Upper lobe of left lung (tissue), 6 donors: ENCODE data around the gene F5. TPM values are rescaled to one million over a fixed set of nuclear protein-coding genes. Genes with fewer than 3 reads are reported as not detected.

Experiments
- ATAC-seq, 2 donors: fragments of 200-7000 bp; cut with Tn5 transposase; one replicate each; pipeline ENCODE4 v1.9.1; 2022; ENCODE audit warnings: mild to moderate bottlenecking in 2 of 2, moderate library complexity in 2 of 2; ENCODE audit not compliant: low FRiP score in 2 of 2
- DNase-seq, 2 donors: peaks; one replicate each; pipeline ENCODE4 v3.0.0-alpha.2; 2019 to 2020
- H3K27ac ChIP-seq, 4 donors: fragments of 200-600 bp; sonication (generic); one replicate each; pipeline ENCODE4 v1.5.1; 2016 to 2019
- H3K27me3 ChIP-seq, 4 donors: fragments of 200-600 bp; sonication (generic); one replicate each; pipeline ENCODE4 v1.5.1; 2017 to 2019
- H3K36me3 ChIP-seq, 4 donors: fragments of 200-600 bp; sonication (generic); one replicate each; pipeline ENCODE4 v1.5.1; 2016 to 2019
- H3K4me1 ChIP-seq, 4 donors: fragments of 200-600 bp; sonication (generic); one replicate each; pipeline ENCODE4 v1.5.1; 2018 to 2019
- H3K4me3 ChIP-seq, 4 donors: fragments of 200-600 bp; sonication (generic); one replicate each; pipeline ENCODE4 v1.5.1; 2017 to 2019; ENCODE audit warnings: mild to moderate bottlenecking in 2 of 4, moderate library complexity in 1 of 4
- H3K9me3 ChIP-seq, 4 donors: fragments of 200-600 bp; sonication (generic); one replicate each; pipeline ENCODE4 v1.5.1; 2018 to 2019
- EP300 ChIP-seq, 4 donors: sonication (generic); formaldehyde crosslinking; IDR thresholded peaks; one replicate each; pipeline ENCODE4 v1.5.1; 2017; ENCODE audit warnings: antibody characterized with exemption in 4 of 4, control low read depth in 2 of 4
- POLR2A ChIP-seq, 4 donors: fragments of 450-650 bp; IDR thresholded peaks; one replicate each; pipeline ENCODE4 v1.5.1; 2016 to 2017; ENCODE audit warnings: antibody characterized with exemption in 4 of 4, mild to moderate bottlenecking in 2 of 4
- POLR2AphosphoS5 ChIP-seq, 2 donors: sonication (generic); formaldehyde crosslinking; IDR thresholded peaks; one replicate each; pipeline ENCODE4 v1.5.1; 2017; ENCODE audit warnings: antibody characterized with exemption in 2 of 2
- WGBS, 2 donors: methylation state at CpG; one replicate each; pipeline ENCODE4 v1.1.5; 2017 to 2018; 5-methylcytosine and 5-hydroxymethylcytosine counted together
- total RNA-seq, 6 donors: library from RNA; depleted of rRNA in 4 of 6; stranded (reverse); fragments of >200 nt in 4 of 6; gene quantifications; one replicate each; pipeline versions ENCODE4 v1.1.0 to v1.2.1, GENCODE V29; 2016 to 2021
- TF ChIP-seq, protein P1 (sequence below), 6 experiments: fragments of 450-650 bp in 4 of 6; fragments of 200-600 bp in 2 of 6; sonication (generic) in 2 of 6; IDR thresholded peaks; one replicate each; pipeline ENCODE4 v1.5.1; 2016 to 2019; ENCODE audit warnings: antibody characterized with exemption in 6 of 6
- donor health status: DM: no; HTN: no; CAD: no; lungs with moderate emphysema.
- donor health status: DM: no; HTN: yes; CAD: no; lungs with severe emphysema.

F5 gene
- total RNA-seq, 6 donors from 2014 or later, result 0.89 to 6.5 (median 2.2) TPM

- Histone ChIP-seq H3K36me3 (no peaks in the 10 kb centered on the region), H3K4me1 (peaks cover 0 to 11% (median 2%) of the 10 kb centered on the region in 4 donors), H3K27ac (peak overlapping the region; percentile 51 to 65 (median 58)), H3K9me3 (no peaks in the 10 kb centered on the region), H3K27me3 (no peaks in the 10 kb centered on the region), H3K4me3 (no peak overlapping the region)
- 42 to 46% methylated on average over 9 of the region's 9 CpGs for WGBS, 2 donors
- TF ChIP-seq POLR2AphosphoS5 (IDR thresholded peaks at IDR 0.05) (no peak), EP300 (IDR thresholded peaks at IDR 0.05) (no peak), POLR2A (IDR thresholded peaks at IDR 0.05) (no peak)
- TF ChIP-seq, protein P1, sequence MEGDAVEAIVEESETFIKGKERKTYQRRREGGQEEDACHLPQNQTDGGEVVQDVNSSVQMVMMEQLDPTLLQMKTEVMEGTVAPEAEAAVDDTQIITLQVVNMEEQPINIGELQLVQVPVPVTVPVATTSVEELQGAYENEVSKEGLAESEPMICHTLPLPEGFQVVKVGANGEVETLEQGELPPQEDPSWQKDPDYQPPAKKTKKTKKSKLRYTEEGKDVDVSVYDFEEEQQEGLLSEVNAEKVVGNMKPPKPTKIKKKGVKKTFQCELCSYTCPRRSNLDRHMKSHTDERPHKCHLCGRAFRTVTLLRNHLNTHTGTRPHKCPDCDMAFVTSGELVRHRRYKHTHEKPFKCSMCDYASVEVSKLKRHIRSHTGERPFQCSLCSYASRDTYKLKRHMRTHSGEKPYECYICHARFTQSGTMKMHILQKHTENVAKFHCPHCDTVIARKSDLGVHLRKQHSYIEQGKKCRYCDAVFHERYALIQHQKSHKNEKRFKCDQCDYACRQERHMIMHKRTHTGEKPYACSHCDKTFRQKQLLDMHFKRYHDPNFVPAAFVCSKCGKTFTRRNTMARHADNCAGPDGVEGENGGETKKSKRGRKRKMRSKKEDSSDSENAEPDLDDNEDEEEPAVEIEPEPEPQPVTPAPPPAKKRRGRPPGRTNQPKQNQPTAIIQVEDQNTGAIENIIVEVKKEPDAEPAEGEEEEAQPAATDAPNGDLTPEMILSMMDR (IDR thresholded peaks at IDR 0.05), result no peak
- ATAC-seq (peak in 1 of 2 donors; percentile 13), DNase-seq (no peak)
Measured at GRCh38 chr1:169528215-169529067, 57.8 kb downstream of the F5 start.

DNA sequence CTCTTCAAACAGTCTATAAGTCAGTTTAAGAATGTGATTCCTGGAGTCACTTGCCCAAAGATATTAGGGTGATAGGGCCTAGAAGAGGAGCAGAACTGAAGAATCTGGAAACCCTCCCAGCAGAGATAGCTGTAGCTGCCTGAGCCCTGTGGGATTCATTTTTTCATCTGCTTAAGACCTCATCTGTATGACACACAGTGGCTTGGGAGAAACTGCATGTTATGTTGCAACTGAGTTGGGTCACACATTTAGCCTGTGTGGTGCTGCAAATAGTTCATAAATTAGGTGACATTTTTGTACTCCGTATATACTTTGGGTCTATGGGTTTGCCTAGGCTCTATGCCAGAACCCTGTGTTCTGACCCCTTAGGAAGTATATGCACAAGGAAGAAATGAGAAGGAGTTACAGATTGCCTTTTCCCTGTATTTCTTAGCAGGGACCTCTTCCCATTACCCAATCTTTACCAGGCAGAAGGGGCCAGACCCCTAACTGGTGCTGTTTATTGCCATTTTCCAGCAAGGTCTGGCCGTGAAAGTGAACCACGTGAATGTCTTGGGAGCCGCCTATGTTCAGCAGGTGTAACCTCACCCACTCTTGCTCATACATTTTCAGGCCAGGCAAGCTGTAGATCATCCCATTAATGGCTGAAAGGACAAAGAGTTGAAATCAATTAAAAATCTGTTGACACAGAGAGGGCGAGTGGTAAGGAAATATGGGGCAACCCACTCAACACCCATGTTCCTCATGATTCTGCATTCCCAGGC, 58.6 kb downstream of the F5 start:
- Histone ChIP-seq H3K4me3 (no peak overlapping the region), H3K27me3 (no peaks in the 10 kb centered on the region), H3K27ac (no peak overlapping the region), H3K36me3 (no peaks in the 10 kb centered on the region), H3K9me3 (no peaks in the 10 kb centered on the region), H3K4me1 (peaks cover 0 to 11% (median 2%) of the 10 kb centered on the region in 4 donors)
- no peak for DNase-seq
- peak in 1 of 2 donors; percentile 72 for ATAC-seq
- TF ChIP-seq, protein P1 (IDR thresholded peaks at IDR 0.05), result no peak
- TF ChIP-seq POLR2AphosphoS5 (IDR thresholded peaks at IDR 0.05) (no peak), EP300 (IDR thresholded peaks at IDR 0.05) (no peak), POLR2A (IDR thresholded peaks at IDR 0.05) (no peak)
- 72 to 88% methylated on average over 5 of the region's 5 CpGs for WGBS, 2 donors

DNA sequence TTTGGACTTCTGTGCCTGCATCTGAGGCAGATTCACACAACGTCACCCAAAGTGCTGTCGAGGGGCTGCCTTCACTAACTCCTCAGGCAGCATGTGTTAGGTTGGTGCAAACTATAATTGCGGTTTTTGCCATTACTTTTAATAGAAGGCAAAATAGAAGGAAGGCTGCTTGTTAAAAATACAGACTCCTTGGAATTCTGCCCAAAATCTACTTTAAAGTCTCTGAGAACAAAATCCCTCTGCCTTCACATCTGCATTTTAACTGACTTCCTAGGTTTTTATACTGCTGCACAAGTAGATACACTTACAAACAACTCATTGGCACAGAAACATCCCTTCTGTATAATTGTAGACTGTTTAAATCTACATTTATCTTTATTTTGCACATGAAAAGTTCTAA, 59.3 kb downstream of the F5 start:
- TF ChIP-seq, protein P1 (IDR thresholded peaks at IDR 0.05), result no peak
- no peak for TF ChIP-seq EP300 (IDR thresholded peaks at IDR 0.05)
- TF ChIP-seq POLR2AphosphoS5 (IDR thresholded peaks at IDR 0.05), result no peak
- no peak for TF ChIP-seq POLR2A (IDR thresholded peaks at IDR 0.05)
- H3K4me1 ChIP-seq, result peaks cover 0 to 11% (median 2%) of the 10 kb centered on the region in 4 donors
- H3K9me3 ChIP-seq, result no peaks in the 10 kb centered on the region
- H3K27ac ChIP-seq, result no peak overlapping the region
- no peak overlapping the region for H3K4me3 ChIP-seq
- DNase-seq (no peak), ATAC-seq (no peak)
- H3K27me3 ChIP-seq, result no peaks in the 10 kb centered on the region
- 81 to 88% methylated on average over 3 of the region's 3 CpGs for WGBS, 2 donors
- no peaks in the 10 kb centered on the region for H3K36me3 ChIP-seq

GRCh38 chr1:169526120-169526832, 60.0 kb downstream of the F5 start:
- Histone ChIP-seq H3K9me3 (no peaks in the 10 kb centered on the region), H3K4me1 (peaks cover 0 to 11% (median 2%) of the 10 kb centered on the region in 4 donors), H3K36me3 (no peaks in the 10 kb centered on the region), H3K4me3 (no peak overlapping the region), H3K27ac (no peak overlapping the region), H3K27me3 (no peaks in the 10 kb centered on the region)
- 85 to 87% methylated on average over 1 of the region's 1 CpG for WGBS, 2 donors
- no peak for ATAC-seq
- TF ChIP-seq, protein P1 (IDR thresholded peaks at IDR 0.05), result no peak
- DNase-seq, result no peak
